Spinal cord (tissue), 10 donors: Measurements from ENCODE around the gene HSFX1. TPM values are rescaled to one million over a fixed set of nuclear protein-coding genes. Genes with fewer than 3 reads are reported as not detected.

Source experiments
- DNase-seq, 6 donors: peaks; one replicate each; pipeline versions ENCODE4 v3.0.0 to v3.0.0-alpha.2; 2013 to 2015; ENCODE audit warnings: low spot score in 6 of 6, low read depth in 4 of 6
- H3K27ac ChIP-seq: one replicate; pipeline ENCODE4 v1.5.1; 2013; ENCODE audit warnings: low read depth, low read length, control low read depth
- H3K27me3 ChIP-seq: one replicate; pipeline ENCODE4 v1.6.1; 2013; ENCODE audit warnings: low read length; ENCODE audit not compliant: control insufficient read depth, insufficient read depth
- H3K36me3 ChIP-seq: one replicate; pipeline ENCODE4 v1.6.1; 2013; ENCODE audit warnings: low read length; ENCODE audit not compliant: control insufficient read depth, insufficient read depth
- H3K4me1 ChIP-seq: one replicate; pipeline ENCODE4 v1.6.1; 2013; ENCODE audit warnings: low read length; ENCODE audit not compliant: control insufficient read depth, insufficient read depth
- H3K4me3 ChIP-seq: one replicate; pipeline ENCODE4 v1.5.1; 2013; ENCODE audit warnings: low read depth, low read length, control low read depth
- H3K9me3 ChIP-seq: one replicate; pipeline ENCODE4 v1.6.1; 2013; ENCODE audit warnings: low read length; ENCODE audit not compliant: control insufficient read depth, insufficient read depth
- WGBS: methylation state at CpG from one replicate; pipeline ENCODE4 v1.1.5; 2013; ENCODE audit warnings: missing lambda C conversion rate; ENCODE audit not compliant: insufficient coverage; 5-methylcytosine and 5-hydroxymethylcytosine counted together
- polyA plus RNA-seq, 2 donors: library from polyadenylated mRNA; unstranded; fragments of 120-200 nt; gene quantifications; one replicate each; pipeline ENCODE4 v1.2.1, GENCODE V29; 2013; ENCODE audit not compliant: insufficient read length in 2 of 2
- small RNA-seq: library from RNA; depleted of rRNA; stranded (forward); fragments of <200 nt; gene quantifications from one replicate; pipeline ENCODE3, GENCODE V24; 2014; ENCODE audit warnings: low replicate concordance
- total RNA-seq, 2 donors: library from RNA; depleted of rRNA in 1 of 2; stranded (reverse); fragments of 120-200 nt in 1 of 2; fragments of >200 nt in 1 of 2; gene quantifications; one replicate each; pipeline versions ENCODE4 v1.2.3 to v1.2.4, GENCODE V29; 2013 to 2014
- donor health status: healthy.

Gene HSFX1
- total and polyA plus RNA-seq, 4 donors, result 2.2 to 6.0 (median 3.4) TPM

DNA sequence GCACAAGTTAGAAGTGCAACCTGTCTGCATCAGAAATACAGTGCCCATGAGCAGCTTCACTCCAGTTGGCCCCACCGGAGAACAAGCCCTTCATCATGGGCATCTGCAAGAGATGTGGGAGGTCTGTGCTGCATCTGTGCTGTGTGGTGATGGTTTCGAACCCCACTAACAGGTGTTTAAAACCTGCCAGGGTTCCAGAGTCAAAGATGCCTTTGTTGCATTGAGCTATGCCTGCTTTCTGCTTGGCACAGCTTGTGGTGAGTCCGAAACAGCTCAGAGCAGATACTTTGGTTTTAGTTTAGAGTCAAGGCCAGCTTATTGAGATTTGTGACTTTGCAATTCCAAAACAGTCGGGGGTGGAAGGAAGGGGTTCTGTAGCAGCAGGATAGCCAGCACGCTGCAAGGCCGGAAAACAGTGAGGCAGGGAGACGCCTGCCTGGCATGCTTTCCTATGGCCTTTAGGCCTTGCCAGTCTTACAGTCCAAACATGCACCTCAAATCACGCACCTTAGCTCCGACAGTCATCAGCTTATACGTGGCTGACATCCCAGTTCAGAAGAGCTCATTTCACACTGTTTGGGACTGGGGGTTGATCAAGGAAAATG lies 29.7 kb downstream of the HSFX1 start:
- Histone ChIP-seq H3K27me3 (no peaks in the 10 kb centered on the region), H3K4me3 (no peak overlapping the region), H3K27ac (no peak overlapping the region), H3K4me1 (no peaks in the 10 kb centered on the region), H3K9me3 (no peaks in the 10 kb centered on the region), H3K36me3 (no peaks in the 10 kb centered on the region)
- DNase-seq, result no peak
- WGBS, result 69% methylated on average over 10 of the region's 10 CpGs

- no peaks in the 10 kb centered on the region for H3K9me3 ChIP-seq
- H3K36me3 ChIP-seq, result no peaks in the 10 kb centered on the region
- H3K4me1 ChIP-seq, result no peaks in the 10 kb centered on the region
- H3K27me3 ChIP-seq, result no peaks in the 10 kb centered on the region
- 66% methylated on average over 6 of the region's 6 CpGs for WGBS
- no peak overlapping the region for H3K27ac ChIP-seq
- no peak overlapping the region for H3K4me3 ChIP-seq
- no peak for DNase-seq
Measured at GRCh38 chrX:149804102-149804501, 30.2 kb downstream of the HSFX1 start.

- Histone ChIP-seq H3K4me3 (no peak overlapping the region), H3K4me1 (no peaks in the 10 kb centered on the region), H3K9me3 (no peaks in the 10 kb centered on the region), H3K27me3 (no peaks in the 10 kb centered on the region), H3K36me3 (no peaks in the 10 kb centered on the region), H3K27ac (no peak overlapping the region)
- 81% methylated on average over 12 of the region's 12 CpGs for WGBS
- DNase-seq, result no peak
Measured at GRCh38 chrX:149807747-149808458, 34.0 kb downstream of the HSFX1 start.

DNA sequence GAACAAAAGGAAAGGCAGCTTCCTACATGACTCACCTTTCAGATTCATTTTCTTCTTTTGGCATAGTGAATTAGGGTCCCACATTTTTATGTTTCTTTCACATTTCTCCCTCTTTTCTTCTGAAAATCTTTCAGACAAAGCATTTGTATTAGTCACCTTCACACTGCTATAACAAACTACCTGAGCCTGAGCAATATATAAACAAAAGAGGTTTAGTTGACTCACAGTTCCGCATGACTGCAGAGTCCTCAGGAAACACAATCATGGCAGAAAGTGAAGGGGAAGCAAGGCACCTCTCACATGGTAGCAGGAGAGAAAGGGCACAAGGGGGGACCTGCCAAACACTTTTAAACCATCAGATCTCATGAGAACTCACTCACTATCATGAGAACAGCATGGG lies 44.8 kb downstream of the HSFX1 start:
- Histone ChIP-seq H3K4me1 (peaks cover 3% of the 10 kb centered on the region), H3K27me3 (no peaks in the 10 kb centered on the region), H3K9me3 (no peaks in the 10 kb centered on the region), H3K36me3 (no peaks in the 10 kb centered on the region), H3K4me3 (no peak overlapping the region), H3K27ac (no peak overlapping the region)
- no peak for DNase-seq
- WGBS, result no CpG with 5 or more reads among the region's 1 CpG

- Histone ChIP-seq H3K9me3 (no peaks in the 10 kb centered on the region), H3K27me3 (no peaks in the 10 kb centered on the region), H3K36me3 (no peaks in the 10 kb centered on the region), H3K4me1 (peaks cover 3% of the 10 kb centered on the region), H3K4me3 (no peak overlapping the region), H3K27ac (no peak overlapping the region)
- DNase-seq, result no peak
- WGBS, result 60% methylated on average over 1 of the region's 2 CpGs
Measured at GRCh38 chrX:149819371-149819770, 45.5 kb downstream of the HSFX1 start.

GRCh38 chrX:149825424-149825823 lies 51.6 kb downstream of the HSFX1 start:
- Histone ChIP-seq H3K36me3 (no peaks in the 10 kb centered on the region), H3K27me3 (no peaks in the 10 kb centered on the region), H3K4me1 (no peaks in the 10 kb centered on the region), H3K9me3 (no peaks in the 10 kb centered on the region), H3K4me3 (no peak overlapping the region), H3K27ac (no peak overlapping the region)
- 0% methylated on average over 1 of the region's 3 CpGs for WGBS
- peak in 2 of 6 donors; percentile 9 to 10 for DNase-seq

Small RNA genes within 50 kb of the gene (small RNA-seq; reads per million reads assigned to genes)
- gene AC244098.1, result not detected
- gene AC244098.2, result not detected
- gene AC244098.3, result not detected

Other genes starting within 250 kb of the HSFX1 start
- 10 to 100 TPM; 13.7 to 22.4 TPM for gene EOLA1, start 233.1 kb upstream of the HSFX1 start, total RNA-seq
- gene EOLA1, start 233.1 kb upstream of the HSFX1 start, polyA plus RNA-seq, result 10 to 100 TPM; 24.2 to 26.8 TPM
- gene HSFX3, start 224.1 kb upstream of the HSFX1 start, total RNA-seq, result not detected
- under 1 TPM; 0.39 to 0.48 TPM for gene HSFX3, start 224.1 kb upstream of the HSFX1 start, polyA plus RNA-seq
- not detected for gene MAGEA9B, start 186.6 kb upstream of the HSFX1 start, total RNA-seq
- gene MAGEA9B, start 186.6 kb upstream of the HSFX1 start, polyA plus RNA-seq, result not detected
- gene HSFX2, start 178.8 kb upstream of the HSFX1 start, total RNA-seq, result 1 to 10 TPM in 1 of 2 donors, under 1 TPM in 1; 0.89 to 1.2 TPM
- gene HSFX2, start 178.8 kb upstream of the HSFX1 start, polyA plus RNA-seq, result 1 to 10 TPM in 1 of 2 donors, under 1 TPM in 1; 0.86 to 2.4 TPM
- gene TMEM185A, start 142.3 kb upstream of the HSFX1 start, total RNA-seq, result 10 to 100 TPM; 31.7 to 42.0 TPM
- 10 to 100 TPM; 33.9 to 45.6 TPM for gene TMEM185A, start 142.3 kb upstream of the HSFX1 start, polyA plus RNA-seq
- gene MAGEA11, start 62.0 kb upstream of the HSFX1 start, total RNA-seq, result not detected
- gene MAGEA11, start 62.0 kb upstream of the HSFX1 start, polyA plus RNA-seq, result not detected
- not detected for gene MAGEA9, start 7.9 kb downstream of the HSFX1 start, total RNA-seq
- gene MAGEA9, start 7.9 kb downstream of the HSFX1 start, polyA plus RNA-seq, result not detected
- not detected for gene MAGEA8, start 107.1 kb downstream of the HSFX1 start, total RNA-seq
- under 1 TPM; 0.14 to 0.36 TPM for gene MAGEA8, start 107.1 kb downstream of the HSFX1 start, polyA plus RNA-seq
- not detected for gene HSFX4, start 155.5 kb downstream of the HSFX1 start, total RNA-seq
- under 1 TPM in 1 of 2 donors, not detected in 1; 0.33 TPM for gene HSFX4, start 155.5 kb downstream of the HSFX1 start, polyA plus RNA-seq
- gene EOLA2, start 164.4 kb downstream of the HSFX1 start, total RNA-seq, result 10 to 100 TPM; 14.2 to 29.4 TPM
- gene EOLA2, start 164.4 kb downstream of the HSFX1 start, polyA plus RNA-seq, result 10 to 100 TPM; 37.0 to 39.5 TPM